ENCODE measurements around the gene CDKL5. TPM values are rescaled to one million over a fixed set of nuclear protein-coding genes. Genes with fewer than 3 reads are reported as not detected.

Gene CDKL5
- total RNA-seq, 1 donor from 2014 or later, result 20.7 TPM

- DNase-seq (ENCODE audit: low spot score), result no peak
- peaks cover 29% of the 10 kb centered on the region for H3K9me3 Mint-ChIP-seq (ENCODE audit: low read depth)
- H3K4me1 Mint-ChIP-seq (ENCODE audit: low read depth), result peaks cover 11% of the 10 kb centered on the region
- no peak for TF ChIP-seq CTCF (IDR thresholded peaks at IDR 0.05)
- no peak overlapping the region for H3K27ac Mint-ChIP-seq (ENCODE audit: unreplicated experiment)
- no peak overlapping the region for H3K4me3 Mint-ChIP-seq (ENCODE audit: unreplicated experiment)
- no peaks in the 10 kb centered on the region for H3K27me3 Mint-ChIP-seq (ENCODE audit: low read depth)
- peaks cover 6% of the 10 kb centered on the region for H3K36me3 Mint-ChIP-seq (ENCODE audit: low read depth)
Measured at GRCh38 chrX:18537068-18537467, 111.7 kb downstream of the CDKL5 start.

- Mint-ChIP-seq H3K4me1 (ENCODE audit: low read depth) (peaks cover 6% of the 10 kb centered on the region), H3K27me3 (ENCODE audit: low read depth) (no peaks in the 10 kb centered on the region), H3K4me3 (ENCODE audit: unreplicated experiment) (no peak overlapping the region), H3K9me3 (ENCODE audit: low read depth) (peaks cover 29% of the 10 kb centered on the region), H3K36me3 (ENCODE audit: low read depth) (peaks cover 6% of the 10 kb centered on the region), H3K27ac (ENCODE audit: unreplicated experiment) (no peak overlapping the region)
- no peak for TF ChIP-seq CTCF (IDR thresholded peaks at IDR 0.05)
- no peak for DNase-seq (ENCODE audit: low spot score)
Measured at GRCh38 chrX:18537524-18537923, 112.1 kb downstream of the CDKL5 start.

- peaks cover 6% of the 10 kb centered on the region for H3K36me3 Mint-ChIP-seq (ENCODE audit: low read depth)
- peaks cover 30% of the 10 kb centered on the region for H3K9me3 Mint-ChIP-seq (ENCODE audit: low read depth)
- no peaks in the 10 kb centered on the region for H3K27me3 Mint-ChIP-seq (ENCODE audit: low read depth)
- DNase-seq (ENCODE audit: low spot score), result peak; percentile 66
- H3K4me3 Mint-ChIP-seq (ENCODE audit: unreplicated experiment), result no peak overlapping the region
- H3K4me1 Mint-ChIP-seq (ENCODE audit: low read depth), result no peaks in the 10 kb centered on the region
- H3K27ac Mint-ChIP-seq (ENCODE audit: unreplicated experiment), result no peak overlapping the region
- no peak for TF ChIP-seq CTCF (IDR thresholded peaks at IDR 0.05)
Measured at GRCh38 chrX:18542131-18542530, 116.7 kb downstream of the CDKL5 start.

- Mint-ChIP-seq H3K27me3 (ENCODE audit: low read depth) (no peaks in the 10 kb centered on the region), H3K4me3 (ENCODE audit: unreplicated experiment) (no peak overlapping the region), H3K36me3 (ENCODE audit: low read depth) (peaks cover 6% of the 10 kb centered on the region), H3K9me3 (ENCODE audit: low read depth) (peaks cover 31% of the 10 kb centered on the region), H3K4me1 (ENCODE audit: low read depth) (no peaks in the 10 kb centered on the region), H3K27ac (ENCODE audit: unreplicated experiment) (no peak overlapping the region)
- TF ChIP-seq CTCF (IDR thresholded peaks at IDR 0.05), result no peak
- peak; percentile 52 for DNase-seq (ENCODE audit: low spot score)
Measured at GRCh38 chrX:18542905-18543304, 117.5 kb downstream of the CDKL5 start.

- peaks cover 6% of the 10 kb centered on the region for H3K36me3 Mint-ChIP-seq (ENCODE audit: low read depth)
- H3K27me3 Mint-ChIP-seq (ENCODE audit: low read depth), result no peaks in the 10 kb centered on the region
- TF ChIP-seq CTCF (IDR thresholded peaks at IDR 0.05), result no peak
Measured at GRCh38 chrX:18543738-18544137, 118.3 kb downstream of the CDKL5 start.

More at GRCh38 chrX:18543738-18544137, 118.3 kb downstream of the CDKL5 start:
- DNase-seq (ENCODE audit: low spot score), result no peak
- no peaks in the 10 kb centered on the region for H3K4me1 Mint-ChIP-seq (ENCODE audit: low read depth)
- peaks cover 27% of the 10 kb centered on the region for H3K9me3 Mint-ChIP-seq (ENCODE audit: low read depth)
- no peak overlapping the region for H3K4me3 Mint-ChIP-seq (ENCODE audit: unreplicated experiment)
- H3K27ac Mint-ChIP-seq (ENCODE audit: unreplicated experiment), result no peak overlapping the region

Measured in chondrocyte (in vitro differentiated cells).